K562 (cell line): Measurements from ENCODE around the gene OSBP2. TPM values are rescaled to one million over a fixed set of nuclear protein-coding genes. Genes with fewer than 3 reads are reported as not detected.
"Not testable (repeated sequence)": the region's sequence is repeated elsewhere in the genome, so short reads cannot be mapped to it uniquely, and the experiment has no call there.

ENCODE experiments used
- ATAC-seq: fragments of 200-7000 bp; cut with Tn5 transposase; 3 replicates; pipeline ENCODE4 v1.9.1; 2020; ENCODE audit warnings: moderate library complexity
- BruUV-seq: library from RNA; stranded (reverse); fragments of 400-500 nt; replicated peaks from 2 replicates; lab custom pipeline; 2021; lab: Mats Ljungman, UMichigan
- CTCF ChIA-PET: fragments of 300-600 bp; formaldehyde crosslinking; extraction: SDS; loops from one replicate; lab custom pipeline; 2021; ENCODE audit warnings: low intra/inter-chr PET ratio; lab: Yijun Ruan, JAX
- POLR2A ChIA-PET: fragments of 300-600, 350-650 bp; sonication (Branson Sonifier 250); formaldehyde crosslinking; extraction: SDS; loops from one replicate; lab custom pipeline; 2021; ENCODE audit warnings: antibody characterized with exemption, inconsistent platforms; lab: Yijun Ruan, JAX
- DNase-seq, 4 experiments: peaks; one replicate each; pipeline versions ENCODE4 v3.0.0 to v3.0.0-alpha.2; 2011 to 2018; ENCODE audit warnings: low spot score in 3 of 4, mixed read lengths in 3 of 4; ENCODE audit errors: extremely low read depth in 1 of 4
- FAIRE-seq: peaks from 2 replicates; lab custom pipeline; 2011; peaks lifted over from hg19 to GRCh38; lab: Jason Lieb, UNC
- H2AFZ ChIP-seq: 2 replicates; pipeline ENCODE4 v1.6.0; 2011; ENCODE audit warnings: low read depth, low read length, control low read depth, inconsistent platforms
- H3K27ac ChIP-seq: fragments of 200-600 bp; 3 replicates; pipeline ENCODE4 v1.8.0; 2011; ENCODE audit warnings: low read depth, mild to moderate bottlenecking, control low read depth, inconsistent platforms, low read length, moderate library complexity, mixed read lengths; ENCODE audit errors: extremely low read depth
- H3K27me3 ChIP-seq, 2 experiments: fragments of 300-600 bp in 1 of 2; 2 replicates in 1 of 2; 3 replicates in 1 of 2; pipeline versions ENCODE4 v1.6.0 to v1.8.0; 2011; ENCODE audit warnings: inconsistent platforms in 2 of 2, low read length in 2 of 2, mild to moderate bottlenecking in 1 of 2, mixed read lengths in 1 of 2, moderate library complexity in 1 of 2; ENCODE audit not compliant: control insufficient read depth in 2 of 2, insufficient read depth in 2 of 2
- H3K36me3 ChIP-seq: fragments of 300-600 bp; 3 replicates; pipeline ENCODE4 v1.8.0; 2011; ENCODE audit warnings: mild to moderate bottlenecking, low read length, inconsistent platforms; ENCODE audit not compliant: control insufficient read depth, insufficient read depth
- H3K4me1 ChIP-seq, 2 experiments: fragments of 200-600 bp in 1 of 2; replicated peaks in 1 of 2; 2 replicates in 1 of 2; 3 replicates in 1 of 2; pipeline versions ENCODE4 v1.5.1 to v1.8.0; 2011; ENCODE audit warnings: inconsistent platforms in 2 of 2, low read length in 2 of 2, mild to moderate bottlenecking in 1 of 2, mixed read lengths in 1 of 2, moderate library complexity in 1 of 2; ENCODE audit not compliant: control insufficient read depth in 2 of 2, insufficient read depth in 2 of 2
- H3K4me2 ChIP-seq: 2 replicates; pipeline ENCODE4 v1.6.1; 2011; ENCODE audit warnings: low read length, control low read depth, inconsistent platforms, mixed read lengths; ENCODE audit not compliant: insufficient read depth
- H3K4me3 ChIP-seq: fragments of 200-600 bp; sonication (generic), shearing (Covaris generic); 2 replicates; pipeline ENCODE4 v1.5.1; 2016; ENCODE audit warnings: control low read depth, inconsistent platforms
- H3K79me2 ChIP-seq: fragments of 200-600 bp; 3 replicates; pipeline ENCODE4 v1.8.0; 2011; ENCODE audit warnings: low read length, inconsistent platforms; ENCODE audit not compliant: control insufficient read depth, insufficient read depth
- H3K9ac ChIP-seq, 2 experiments: 2 replicates each; pipeline versions ENCODE4 v1.6.0 to v1.6.1; 2011; ENCODE audit warnings: low read depth in 2 of 2, low read length in 2 of 2, control low read depth in 1 of 2, inconsistent platforms in 1 of 2, mild to moderate bottlenecking in 1 of 2, mixed read lengths in 1 of 2; ENCODE audit not compliant: insufficient read depth in 1 of 2
- H3K9me1 ChIP-seq: one replicate; pipeline ENCODE4 v1.6.0; 2011; ENCODE audit warnings: inconsistent platforms, mild to moderate bottlenecking, low read length, moderate library complexity; ENCODE audit not compliant: control insufficient read depth, insufficient read depth
- H3K9me3 ChIP-seq: replicated peaks from 2 replicates; pipeline ENCODE4 v1.5.1; 2011; ENCODE audit warnings: low read depth, low read length, inconsistent platforms; ENCODE audit not compliant: control insufficient read depth, insufficient read depth
- H4K20me1 ChIP-seq: replicated peaks from 2 replicates; pipeline ENCODE4 v1.6.1; 2011; ENCODE audit warnings: low read length, inconsistent platforms, mixed read lengths; ENCODE audit not compliant: control insufficient read depth, insufficient read depth
- CHCHD3 ChIP-seq: fragments of 250-450 bp; sonication (Bioruptor Pico); IDR thresholded peaks from 2 replicates; pipeline ENCODE4 v2.1.2; 2022; ENCODE audit warnings: mild to moderate bottlenecking
- FOSL1 ChIP-seq: fragments of 200-800 bp; sonication (Bioruptor generic); conservative IDR thresholded peaks from 2 replicates; pipeline ENCODE4 v1.6.1; 2016; ENCODE audit warnings: missing genetic modification characterization, missing compliant biosample characterization
- TAF7 ChIP-seq: fragments of 450-650 bp; IDR thresholded peaks from 2 replicates; pipeline ENCODE4 v1.6.1; 2016; ENCODE audit warnings: missing genetic modification characterization, missing compliant biosample characterization
- TRIM28 ChIP-seq: fragments of 450-650 bp; IDR thresholded peaks from 2 replicates; pipeline ENCODE4 v1.6.1; 2017
- ZFP36 ChIP-seq: fragments of 150-350 bp; IDR thresholded peaks from 2 replicates; pipeline ENCODE4 v1.6.1; 2018; ENCODE audit warnings: low read length, low read depth; ENCODE audit not compliant: partially characterized antibody
- WGBS: fragments of 100-300 bp; shearing (Covaris generic); methylation state at CpG from one replicate; pipeline ENCODE4 v1.1.6; 2016; ENCODE audit warnings: low coverage, mixed read lengths; ENCODE audit not compliant: insufficient coverage; ENCODE audit errors: missing lambda C conversion rate; 5-methylcytosine and 5-hydroxymethylcytosine counted together
- in situ Hi-C: fragments of 300-500 bp; cut with MboI; formaldehyde crosslinking; loops from 4 replicates; pipeline ENCODE4 v1.15.0; 2018; ENCODE audit warnings: inconsistent platforms, mixed read lengths
- intact Hi-C: fragments of 100-400 bp; cut with micrococcal nuclease; formaldehyde crosslinking; loops from 2 replicates; pipeline ENCODE4 v1.14.2; 2022
- polyA plus RNA-seq, 8 experiments: library from polyadenylated mRNA; depleted of rRNA in 4 of 8; stranded (reverse) in 5 of 8; unstranded in 3 of 8; fragments of >200 nt; fragmentation: Nextera tagmentation in 2 of 8; fragmentation: Illumina TruSeq in 1 of 8; extraction: Ambion mirVana in 2 of 8; extraction: Trizol in 1 of 8; gene quantifications; 2 replicates each; pipeline versions ENCODE4 v1.2.1 to v1.2.3, GENCODE V29; 2011 to 2014; ENCODE audit warnings: inconsistent platforms in 1 of 8, missing spikeins in 1 of 8
- total RNA-seq, 7 experiments: library from RNA; depleted of rRNA in 6 of 7; stranded (reverse); fragments of >200 nt in 6 of 7; fragmentation: Illumina TruSeq in 2 of 7; extraction: Trizol in 2 of 7; gene quantifications; 2 replicates each; pipeline versions ENCODE4 v1.2.1 to v1.2.3, GENCODE V29; 2011 to 2021; ENCODE audit warnings: low replicate concordance in 1 of 7
- TF ChIP-seq, protein P1 (sequence below): fragments of 450-650 bp; IDR thresholded peaks from 2 replicates; pipeline ENCODE4 v1.6.1; 2016; ENCODE audit warnings: missing biosample characterization, missing genetic modification characterization
- TF ChIP-seq, protein P2 (sequence below): fragments of 450-650 bp; IDR thresholded peaks from 2 replicates; pipeline ENCODE4 v1.6.1; 2018; ENCODE audit not compliant: partially characterized antibody

The OSBP2 gene
- total and polyA plus RNA-seq, 9 of the 15 experiments (the other 6 are each of a cell fraction or from before 2014, with no cell fraction given), result 0.52 to 29.5 (median 21.6) TPM

DNA sequence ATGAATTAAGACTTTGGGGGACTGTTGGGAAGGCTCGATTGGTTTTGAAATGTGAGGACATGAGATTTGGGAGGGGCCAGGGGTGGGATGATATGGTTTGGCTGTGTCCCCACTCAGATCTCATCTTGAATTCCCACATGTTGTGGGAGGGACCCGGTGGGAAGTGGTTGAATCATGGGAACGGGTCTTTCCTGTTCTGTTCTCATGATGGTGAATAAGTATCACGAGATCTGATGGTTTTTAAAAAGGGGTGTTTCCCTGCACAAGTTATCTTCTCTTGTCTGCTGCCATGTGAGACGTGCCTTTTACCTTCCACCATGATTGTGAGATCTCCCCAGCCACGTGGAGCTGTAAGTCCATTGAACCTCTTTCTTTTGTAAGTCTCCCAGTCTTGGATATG is 82.5 kb downstream of the OSBP2 start:
- in situ Hi-C loops, FAIRE-seq, H3K9me1 ChIP-seq, H3K4me1 ChIP-seq, H3K9me3 ChIP-seq, ATAC-seq, DNase-seq, H3K4me3 ChIP-seq, H3K9ac ChIP-seq, H3K36me3 ChIP-seq, H4K20me1 ChIP-seq, intact Hi-C loops, H3K27ac ChIP-seq, H3K79me2 ChIP-seq, CTCF ChIA-PET, BruUV-seq, H3K4me2 ChIP-seq, H2AFZ ChIP-seq: not testable (repeated sequence)
- 0% methylated on average over 6 of the region's 6 CpGs for WGBS
- TF ChIP-seq ZFP36, result peak; percentile 24
- POLR2A ChIA-PET, result interaction anchor here (0.6 kb wide), 1 partner anchor 22 kb away, joined by 4 read pairs; no protein-coding TSS in a partner anchor
- peaks cover 7 to 11% of the 10 kb centered on the region in 2 experiments; a peak in 3 of 5 replicates for H3K27me3 ChIP-seq

- WGBS, result 0% methylated on average over 3 of the region's 3 CpGs
- Histone ChIP-seq H4K20me1 (no peaks in the 10 kb centered on the region), H3K4me1 (no peaks in the 10 kb centered on the region), H3K4me2 (no peak overlapping the region), H2AFZ (no peak overlapping the region), H3K4me3 (no peak overlapping the region), H3K9me3 (no peaks in the 10 kb centered on the region), H3K27ac (no peak overlapping the region), H3K79me2 (no peaks in the 10 kb centered on the region), H3K9ac (no peak overlapping the region), H3K27me3 (peaks cover 7 to 11% of the 10 kb centered on the region in 2 experiments; a peak in 4 of 5 replicates), H3K9me1 (no peaks in the 10 kb centered on the region), H3K36me3 (no peaks in the 10 kb centered on the region)
- FAIRE-seq (no peak), DNase-seq (no peak), ATAC-seq (no peak)
- ChIA-PET POLR2A (interaction anchor here (0.6 kb wide), 1 partner anchor 23 kb away, joined by 4 read pairs; no protein-coding TSS in a partner anchor), CTCF (no interaction called here)
- intact Hi-C loops (no loop called here), in situ Hi-C loops (no loop called here)
- BruUV-seq, result no TSS peak
- TF ChIP-seq, protein P1, sequence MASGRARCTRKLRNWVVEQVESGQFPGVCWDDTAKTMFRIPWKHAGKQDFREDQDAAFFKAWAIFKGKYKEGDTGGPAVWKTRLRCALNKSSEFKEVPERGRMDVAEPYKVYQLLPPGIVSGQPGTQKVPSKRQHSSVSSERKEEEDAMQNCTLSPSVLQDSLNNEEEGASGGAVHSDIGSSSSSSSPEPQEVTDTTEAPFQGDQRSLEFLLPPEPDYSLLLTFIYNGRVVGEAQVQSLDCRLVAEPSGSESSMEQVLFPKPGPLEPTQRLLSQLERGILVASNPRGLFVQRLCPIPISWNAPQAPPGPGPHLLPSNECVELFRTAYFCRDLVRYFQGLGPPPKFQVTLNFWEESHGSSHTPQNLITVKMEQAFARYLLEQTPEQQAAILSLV (tag), result no peak
- TF ChIP-seq FOSL1 (tag), result no peak
- TF ChIP-seq, protein P2, sequence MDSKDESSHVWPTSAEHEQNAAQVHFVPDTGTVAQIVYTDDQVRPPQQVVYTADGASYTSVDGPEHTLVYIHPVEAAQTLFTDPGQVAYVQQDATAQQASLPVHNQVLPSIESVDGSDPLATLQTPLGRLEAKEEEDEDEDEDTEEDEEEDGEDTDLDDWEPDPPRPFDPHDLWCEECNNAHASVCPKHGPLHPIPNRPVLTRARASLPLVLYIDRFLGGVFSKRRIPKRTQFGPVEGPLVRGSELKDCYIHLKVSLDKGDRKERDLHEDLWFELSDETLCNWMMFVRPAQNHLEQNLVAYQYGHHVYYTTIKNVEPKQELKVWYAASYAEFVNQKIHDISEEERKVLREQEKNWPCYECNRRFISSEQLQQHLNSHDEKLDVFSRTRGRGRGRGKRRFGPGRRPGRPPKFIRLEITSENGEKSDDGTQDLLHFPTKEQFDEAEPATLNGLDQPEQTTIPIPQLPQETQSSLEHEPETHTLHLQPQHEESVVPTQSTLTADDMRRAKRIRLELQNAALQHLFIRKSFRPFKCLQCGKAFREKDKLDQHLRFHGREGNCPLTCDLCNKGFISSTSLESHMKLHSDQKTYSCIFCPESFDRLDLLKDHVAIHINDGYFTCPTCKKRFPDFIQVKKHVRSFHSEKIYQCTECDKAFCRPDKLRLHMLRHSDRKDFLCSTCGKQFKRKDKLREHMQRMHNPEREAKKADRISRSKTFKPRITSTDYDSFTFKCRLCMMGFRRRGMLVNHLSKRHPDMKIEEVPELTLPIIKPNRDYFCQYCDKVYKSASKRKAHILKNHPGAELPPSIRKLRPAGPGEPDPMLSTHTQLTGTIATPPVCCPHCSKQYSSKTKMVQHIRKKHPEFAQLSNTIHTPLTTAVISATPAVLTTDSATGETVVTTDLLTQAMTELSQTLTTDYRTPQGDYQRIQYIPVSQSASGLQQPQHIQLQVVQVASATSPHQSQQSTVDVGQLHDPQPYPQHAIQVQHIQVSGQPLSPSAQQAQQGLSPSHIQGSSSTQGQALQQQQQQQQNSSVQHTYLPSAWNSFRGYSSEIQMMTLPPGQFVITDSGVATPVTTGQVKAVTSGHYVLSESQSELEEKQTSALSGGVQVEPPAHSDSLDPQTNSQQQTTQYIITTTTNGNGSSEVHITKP, result no peak
- no peak for TF ChIP-seq TRIM28
- TF ChIP-seq CHCHD3 (CRISPR knock-in tag), result no peak
- TF ChIP-seq TAF7 (tag), result no peak
These were observed 82.9 kb downstream of the OSBP2 start for GRCh38 chr22:30777587-30777986.
